IMR-90 (cell line): ENCODE results near the gene CHCHD1. TPM values are rescaled to one million over a fixed set of nuclear protein-coding genes. Genes with fewer than 3 reads are reported as not detected.

ENCODE experiments used
- ATAC-seq: fragments of 200-7000 bp; cut with Tn5 transposase; 2 replicates; pipeline ENCODE4 v1.9.1; 2020; ENCODE audit warnings: low read depth, mild to moderate bottlenecking, moderate library complexity
- BruUV-seq: library from RNA; stranded (reverse); fragments of 400-500 nt; replicated peaks from 2 replicates; lab custom pipeline; 2021; lab: Mats Ljungman, UMichigan
- CTCF ChIA-PET: fragments of 300-600 bp; formaldehyde crosslinking; extraction: SDS; loops from one replicate; lab custom pipeline; 2021; ENCODE audit warnings: antibody characterized with exemption; lab: Yijun Ruan, JAX
- POLR2A ChIA-PET: fragments of 300-600 bp; sonication (Branson Sonifier 250); formaldehyde crosslinking; loops from one replicate; lab custom pipeline; 2022; ENCODE audit warnings: antibody characterized with exemption; ENCODE audit not compliant: unreplicated experiment; lab: Charles Lee
- DNase-seq: peaks from one replicate; pipeline ENCODE4 v3.0.0; 2013
- H2AFZ ChIP-seq: replicated peaks from 2 replicates; pipeline ENCODE3; 2013; ENCODE audit warnings: low read length, mild to moderate bottlenecking; ENCODE audit not compliant: poor library complexity
- H2AK5ac ChIP-seq: 2 replicates; pipeline ENCODE4 v1.6.1; 2013; ENCODE audit warnings: low read depth, low read length, inconsistent platforms
- H2AK9ac ChIP-seq: replicated peaks from 2 replicates; pipeline ENCODE3; 2013; ENCODE audit warnings: mild to moderate bottlenecking, low read depth, low read length, moderate library complexity; ENCODE audit not compliant: poor library complexity
- H2BK120ac ChIP-seq: 2 replicates; pipeline ENCODE4 v1.6.1; 2013; ENCODE audit warnings: low read depth, low read length, inconsistent platforms
- H2BK15ac ChIP-seq: 3 replicates; pipeline ENCODE4 v1.6.1; 2013; ENCODE audit warnings: low read depth, low read length, inconsistent platforms
- H2BK20ac ChIP-seq: 2 replicates; pipeline ENCODE4 v1.6.1; 2013; ENCODE audit warnings: low read depth, mild to moderate bottlenecking, inconsistent platforms, low read length, moderate library complexity
- H2BK5ac ChIP-seq: 2 replicates; pipeline ENCODE4 v1.6.1; 2013; ENCODE audit warnings: mild to moderate bottlenecking, low read depth, low read length, inconsistent platforms; ENCODE audit not compliant: poor library complexity, severe bottlenecking
- H3K14ac ChIP-seq: replicated peaks from 2 replicates; pipeline ENCODE4 v1.6.1; 2013; ENCODE audit warnings: low read depth, low read length, inconsistent platforms
- H3K18ac ChIP-seq: 2 replicates; pipeline ENCODE4 v1.6.1; 2013; ENCODE audit warnings: low read depth, low read length, control low read depth
- H3K23ac ChIP-seq: 2 replicates; pipeline ENCODE4 v1.6.1; 2013; ENCODE audit warnings: low read depth, low read length, inconsistent platforms
- H3K27ac ChIP-seq: 2 replicates; pipeline ENCODE4 v1.5.1; 2013; ENCODE audit warnings: mild to moderate bottlenecking, control low read depth, low read length; ENCODE audit not compliant: insufficient read depth
- H3K27me3 ChIP-seq: 2 replicates; pipeline ENCODE4 v1.6.1; 2013; ENCODE audit warnings: low read length; ENCODE audit not compliant: control insufficient read depth, insufficient read depth
- H3K36me3 ChIP-seq: 2 replicates; pipeline ENCODE4 v1.6.1; 2013; ENCODE audit warnings: low read length, mixed read lengths; ENCODE audit not compliant: control insufficient read depth, insufficient read depth
- H3K4ac ChIP-seq: 2 replicates; pipeline ENCODE4 v1.6.1; 2013; ENCODE audit warnings: low read depth, low read length, inconsistent platforms
- H3K4me1 ChIP-seq: 2 replicates; pipeline ENCODE4 v1.6.1; 2013; ENCODE audit warnings: low read length, mixed read lengths; ENCODE audit not compliant: control insufficient read depth, insufficient read depth
- H3K4me2 ChIP-seq: 2 replicates; pipeline ENCODE4 v1.6.1; 2013; ENCODE audit warnings: low read depth, mild to moderate bottlenecking, control low read depth, low read length, moderate library complexity
- H3K4me3 ChIP-seq: 2 replicates; pipeline ENCODE4 v1.5.1; 2013; ENCODE audit warnings: low read depth, mild to moderate bottlenecking, control low read depth, low read length, moderate library complexity; ENCODE audit not compliant: insufficient read depth
- H3K56ac ChIP-seq: 2 replicates; pipeline ENCODE4 v1.6.1; 2013; ENCODE audit warnings: low read length, inconsistent platforms; ENCODE audit not compliant: insufficient read depth; ENCODE audit errors: extremely low read depth
- H3K79me1 ChIP-seq, 2 experiments: 2 replicates each; pipeline ENCODE4 v1.6.1; 2013; ENCODE audit warnings: low read length in 2 of 2, inconsistent platforms in 1 of 2, low read depth in 1 of 2
- H3K9ac ChIP-seq: 2 replicates; pipeline ENCODE4 v1.6.1; 2013; ENCODE audit warnings: low read depth, low read length, control low read depth
- H3K9me1 ChIP-seq: 2 replicates; pipeline ENCODE4 v1.6.1; 2013; ENCODE audit warnings: low read length, inconsistent platforms; ENCODE audit not compliant: insufficient read depth
- H3K9me3 ChIP-seq: 2 replicates; pipeline ENCODE4 v1.6.1; 2013; ENCODE audit warnings: low read length; ENCODE audit not compliant: control insufficient read depth, insufficient read depth
- H4K20me1 ChIP-seq: 2 replicates; pipeline ENCODE4 v1.6.1; 2013; ENCODE audit warnings: low read length, inconsistent platforms; ENCODE audit not compliant: insufficient read depth
- H4K5ac ChIP-seq: 2 replicates; pipeline ENCODE4 v1.6.1; 2013; ENCODE audit warnings: mild to moderate bottlenecking, low read depth, low read length, control low read depth
- H4K8ac ChIP-seq, 2 experiments: 2 replicates each; pipeline ENCODE4 v1.6.1; 2013; ENCODE audit warnings: low read depth in 2 of 2, low read length in 2 of 2, control low read depth in 1 of 2, inconsistent platforms in 1 of 2
- H4K91ac ChIP-seq: 2 replicates; pipeline ENCODE4 v1.6.1; 2013; ENCODE audit warnings: low read depth, low read length, inconsistent platforms; ENCODE audit not compliant: insufficient read depth
- CEBPB ChIP-seq: IDR thresholded peaks from 2 replicates; pipeline ENCODE4 v1.6.1; 2012; ENCODE audit warnings: low read depth, low read length, improper control_type of control experiment
- CHD1 ChIP-seq: IDR thresholded peaks from 2 replicates; pipeline ENCODE4 v1.6.1; 2012; ENCODE audit warnings: low read depth, low read length, improper control_type of control experiment
- MXI1 ChIP-seq: IDR thresholded peaks from 2 replicates; pipeline ENCODE4 v1.6.1; 2012; ENCODE audit warnings: low read depth, mild to moderate bottlenecking, low read length, moderate library complexity, borderline replicate concordance
- NFE2L2 ChIP-seq: fragments of 150-350 bp; IDR thresholded peaks from 2 replicates; pipeline ENCODE4 v1.6.1; 2016; ENCODE audit warnings: low read depth, mild to moderate bottlenecking, low read length
- POLR2A ChIP-seq: IDR thresholded peaks from 2 replicates; pipeline ENCODE4 v1.6.1; 2012; ENCODE audit warnings: mild to moderate bottlenecking, low read depth, low read length
- RCOR1 ChIP-seq: IDR thresholded peaks from 2 replicates; pipeline ENCODE4 v1.6.1; 2012; ENCODE audit warnings: mild to moderate bottlenecking, low read length, improper control_type of control experiment; ENCODE audit not compliant: insufficient replicate concordance
- RFX5 ChIP-seq: IDR thresholded peaks from 2 replicates; pipeline ENCODE4 v1.8.0; 2012; ENCODE audit warnings: low read depth, mild to moderate bottlenecking, low read length, moderate library complexity
- SMC3 ChIP-seq: fragments of 150-350 bp; IDR thresholded peaks from 2 replicates; pipeline ENCODE4 v1.6.1; 2016; ENCODE audit warnings: low read depth, mild to moderate bottlenecking, antibody characterized with exemption, low read length, moderate library complexity
- dilution Hi-C: fragments of 300-500 bp; cut with HindIII; formaldehyde crosslinking; loops from one replicate; pipeline ENCODE4 v1.14.3; 2018; ENCODE audit warnings: low sequenced_read_pairs; ENCODE audit not compliant: unreplicated experiment
- in situ Hi-C: fragments of 300-500 bp; cut with MboI; formaldehyde crosslinking; loops from 3 replicates; pipeline ENCODE4 v1.14.3; 2019; ENCODE audit warnings: low sequenced_read_pairs, inconsistent platforms, mixed read lengths
- intact Hi-C: fragments of 100-400 bp; cut with micrococcal nuclease; formaldehyde crosslinking; loops from 2 replicates; pipeline ENCODE4 v1.10.0; 2022
- polyA plus RNA-seq, 3 experiments: library from polyadenylated mRNA; depleted of rRNA; stranded (reverse); fragments of >200 nt; gene quantifications; 2 replicates each; pipeline ENCODE4 v1.2.3, GENCODE V29; 2012; ENCODE audit warnings: low replicate concordance in 1 of 3
- total RNA-seq: library from RNA; depleted of rRNA; stranded (reverse); fragments of >200 nt; gene quantifications from 2 replicates; pipeline ENCODE4 v1.2.3, GENCODE V29; 2012
- TF ChIP-seq, protein P1 (sequence below): fragments of 150-350 bp; IDR thresholded peaks from 2 replicates; pipeline ENCODE4 v1.6.1; 2017; ENCODE audit warnings: mild to moderate bottlenecking, antibody characterized with exemption, low read length, low read depth

Gene CHCHD1
- total and polyA plus RNA-seq, 2 of the 4 experiments (the other 2 are of a cell fraction), result 11.5 to 21.0 TPM

DNA sequence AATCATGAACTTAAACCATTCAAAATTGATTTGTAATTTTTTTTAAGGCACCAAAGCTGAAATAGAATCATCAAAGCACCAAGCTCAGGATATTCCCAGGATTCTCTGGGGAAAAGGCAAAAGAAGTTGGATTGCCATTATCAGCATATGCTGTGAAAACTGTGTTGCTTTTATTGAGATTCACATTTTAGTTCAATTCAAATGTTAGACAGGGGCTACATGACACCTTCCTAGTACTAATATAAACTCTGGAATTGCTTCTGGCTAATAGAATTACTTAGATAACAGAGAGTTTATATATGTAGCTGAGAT lies 33.8 kb downstream of the CHCHD1 start:
- ATAC-seq (no peak), DNase-seq (no peak)
- no peak overlapping the region for H3K4me3 ChIP-seq
- no peak overlapping the region; the same call in 1 of the 2 replicates for H3K14ac ChIP-seq
- H2BK5ac ChIP-seq, result peak overlapping the region; percentile 76
- no peaks in the 10 kb centered on the region for H3K27me3 ChIP-seq
- H3K23ac ChIP-seq, result no peak overlapping the region
- 0 out of 3 replicates have a peak overlapping the region, but pooled peaks have one; percentile 25 for H2BK15ac ChIP-seq
- peak overlapping the region; percentile 7; the same call in 1 of the 2 replicates for H3K4ac ChIP-seq
- in situ Hi-C loops (no loop called here), dilution Hi-C loops (no loop called here), intact Hi-C loops (no loop called here)
- H3K9me1 ChIP-seq, result peaks cover 10% of the 10 kb centered on the region; the same call in 1 of the 2 replicates
- peak overlapping the region; percentile 16; the same call in 1 of the 2 replicates for H2BK120ac ChIP-seq
- peak overlapping the region; percentile 44; the same call in 1 of the 2 replicates for H3K9ac ChIP-seq
- H3K4me2 ChIP-seq, result peak overlapping the region; percentile 38; the same call in 1 of the 2 replicates
- peaks cover under 1 to 14% of the 10 kb centered on the region in 2 experiments; a peak in 3 of 4 replicates for H3K79me1 ChIP-seq
- H4K8ac ChIP-seq, result peak overlapping the region in 1 of 2 experiments; percentile 66; a peak in 2 of 4 replicates
- ChIA-PET CTCF (interaction anchor here (0.6 to 0.7 kb wide), 2 partner anchors 13 to 30 kb away, joined by 3 read pairs; no protein-coding TSS in a partner anchor), POLR2A (no interaction called here)
- no peak overlapping the region for H2BK20ac ChIP-seq
- BruUV-seq, result no TSS peak
- H2AFZ ChIP-seq, result no peak overlapping the region
- TF ChIP-seq CEBPB (no peak), RCOR1 (no peak), POLR2A (no peak), RFX5 (no peak), MXI1 (no peak), CHD1 (no peak), SMC3 (no peak), NFE2L2 (no peak)
- TF ChIP-seq, protein P1, sequence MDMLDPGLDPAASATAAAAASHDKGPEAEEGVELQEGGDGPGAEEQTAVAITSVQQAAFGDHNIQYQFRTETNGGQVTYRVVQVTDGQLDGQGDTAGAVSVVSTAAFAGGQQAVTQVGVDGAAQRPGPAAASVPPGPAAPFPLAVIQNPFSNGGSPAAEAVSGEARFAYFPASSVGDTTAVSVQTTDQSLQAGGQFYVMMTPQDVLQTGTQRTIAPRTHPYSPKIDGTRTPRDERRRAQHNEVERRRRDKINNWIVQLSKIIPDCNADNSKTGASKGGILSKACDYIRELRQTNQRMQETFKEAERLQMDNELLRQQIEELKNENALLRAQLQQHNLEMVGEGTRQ, result no peak
- peak overlapping the region; percentile 75; the same call in 1 of the 2 replicates for H3K18ac ChIP-seq
- peaks cover 23% of the 10 kb centered on the region for H3K36me3 ChIP-seq
- H2AK5ac ChIP-seq, result no peak overlapping the region
- H3K4me1 ChIP-seq, result peaks cover 10% of the 10 kb centered on the region
- no peaks in the 10 kb centered on the region for H4K20me1 ChIP-seq
- H3K27ac ChIP-seq, result peak overlapping the region; percentile 83; the same call in 1 of the 2 replicates
- H4K5ac ChIP-seq, result peak overlapping the region; percentile 47; the same call in 1 of the 2 replicates
- no peak overlapping the region for H2AK9ac ChIP-seq
- H3K56ac ChIP-seq, result no peak overlapping the region
- no peaks in the 10 kb centered on the region for H3K9me3 ChIP-seq
- no peak overlapping the region for H4K91ac ChIP-seq
